Hepatocyte (in vitro differentiated cells): ENCODE measurements around the gene RAG1. TPM values are rescaled to one million over a fixed set of nuclear protein-coding genes. Genes with fewer than 3 reads are reported as not detected.

ENCODE experiments used
- polyA plus RNA-seq: library from polyadenylated mRNA; unstranded; fragments of >200 nt; fragmentation: Nextera tagmentation; extraction: Ambion mirVana; gene quantifications from 2 replicates; pipeline ENCODE4 v1.2.1, GENCODE V29; 2016
- total RNA-seq: library from RNA; depleted of rRNA; stranded (reverse); fragments of >200 nt; gene quantifications from 2 replicates; pipeline ENCODE4 v1.2.3, GENCODE V29; 2014

Gene RAG1
- total and polyA plus RNA-seq, 2 experiments from 2014 or later: 1.0 to 1.5 TPM

Other genes with a start within 250 kb of the RAG1 start
- gene TRAF6, start 57.7 kb upstream of the RAG1 start, total RNA-seq: 12.7 and 13.4 TPM in 2 replicates
- gene TRAF6, start 57.7 kb upstream of the RAG1 start, polyA plus RNA-seq: 9.5 TPM in 2 replicates
- gene IFTAP, start 26.5 kb downstream of the RAG1 start, total RNA-seq: 34.1 and 40.3 TPM in 2 replicates
- gene IFTAP, start 26.5 kb downstream of the RAG1 start, polyA plus RNA-seq: 17.8 and 19.4 TPM in 2 replicates
- not detected in 2 replicates for gene RAG2, start 30.2 kb downstream of the RAG1 start, total RNA-seq
- not detected in 2 replicates for gene RAG2, start 30.2 kb downstream of the RAG1 start, polyA plus RNA-seq